Aorta (tissue), 5 donors: ENCODE results near the gene PRPH2. TPM values are rescaled to one million over a fixed set of nuclear protein-coding genes. Genes with fewer than 3 reads are reported as not detected.

Experiments used
- ATAC-seq: fragments of 200-7000 bp; cut with Tn5 transposase; one replicate; pipeline ENCODE4 v1.9.1; 2022; ENCODE audit warnings: moderate library complexity; ENCODE audit not compliant: low FRiP score
- DNase-seq, 2 donors: peaks; one replicate each; pipeline ENCODE4 v3.0.0-alpha.2; 2020
- H3K27ac ChIP-seq, 2 donors: one replicate each; pipeline ENCODE4 v1.5.1; 2013; ENCODE audit warnings: low read length in 2 of 2, mild to moderate bottlenecking in 2 of 2, moderate library complexity in 2 of 2, control low read depth in 1 of 2, inconsistent platforms in 1 of 2, low read depth in 1 of 2
- H3K27me3 ChIP-seq, 2 donors: one replicate each; pipeline ENCODE4 v1.6.1; 2013; ENCODE audit warnings: control low read depth in 1 of 2, low read length in 1 of 2, mild to moderate bottlenecking in 1 of 2, moderate library complexity in 1 of 2; ENCODE audit not compliant: insufficient read depth in 2 of 2, control insufficient read depth in 1 of 2
- H3K36me3 ChIP-seq, 2 donors: one replicate each; pipeline ENCODE4 v1.6.1; 2013; ENCODE audit warnings: control low read depth in 1 of 2, low read length in 1 of 2, mild to moderate bottlenecking in 1 of 2; ENCODE audit not compliant: insufficient read depth in 2 of 2, control insufficient read depth in 1 of 2
- H3K4me1 ChIP-seq, 2 donors: one replicate each; pipeline ENCODE4 v1.6.1; 2013; ENCODE audit warnings: low read length in 2 of 2, control low read depth in 1 of 2, mild to moderate bottlenecking in 1 of 2, moderate library complexity in 1 of 2; ENCODE audit not compliant: insufficient read depth in 2 of 2, control insufficient read depth in 1 of 2
- H3K4me3 ChIP-seq, 2 donors: one replicate each; pipeline ENCODE4 v1.5.1; 2013; ENCODE audit warnings: low read length in 2 of 2, control low read depth in 1 of 2, mild to moderate bottlenecking in 1 of 2
- H3K9me3 ChIP-seq: one replicate; pipeline ENCODE4 v1.6.1; 2013; ENCODE audit warnings: mild to moderate bottlenecking, low read length; ENCODE audit not compliant: control insufficient read depth
- WGBS, 2 donors: extraction: QIAGEN DNeasy Blood & Tissue Kit; methylation state at CpG; one replicate each; pipeline ENCODE4 v1.1.7; 2013; 5-methylcytosine and 5-hydroxymethylcytosine counted together
- intact Hi-C, 2 donors: fragments of 100-400 bp; cut with DNase I; formaldehyde crosslinking; loops; one replicate each; pipeline versions ENCODE4 v1.14.2 to v1.15.0; 2022
- polyA plus RNA-seq, 2 donors: library from polyadenylated mRNA; stranded (reverse); fragments of 200-250 nt; gene quantifications; one replicate each; pipeline ENCODE4 v1.2.3, GENCODE V29; 2013
- total RNA-seq, 2 donors: library from RNA; stranded (reverse); fragmentation: NEBNext Ultra II Directional; extraction: Animal tissue kit (Norgen Biotek cat#: 25700); gene quantifications; one replicate each; pipeline ENCODE4 v1.2.1, GENCODE V29; 2021
- donor health status: healthy with polysubstance abuse.
- donor health status: Bipolar disorder and iron deficiency.
- donor health status: DM: no; HTN: no; CAD: no.
- donor health status: DM: no; HTN: no; CAD: no.
- donor health status: DM: yes; HTN: yes; CAD: no.

PRPH2 gene
- total and polyA plus RNA-seq, 4 donors: 0.72 to 2.8 (median 1.4) TPM; not detected in 1

DNA sequence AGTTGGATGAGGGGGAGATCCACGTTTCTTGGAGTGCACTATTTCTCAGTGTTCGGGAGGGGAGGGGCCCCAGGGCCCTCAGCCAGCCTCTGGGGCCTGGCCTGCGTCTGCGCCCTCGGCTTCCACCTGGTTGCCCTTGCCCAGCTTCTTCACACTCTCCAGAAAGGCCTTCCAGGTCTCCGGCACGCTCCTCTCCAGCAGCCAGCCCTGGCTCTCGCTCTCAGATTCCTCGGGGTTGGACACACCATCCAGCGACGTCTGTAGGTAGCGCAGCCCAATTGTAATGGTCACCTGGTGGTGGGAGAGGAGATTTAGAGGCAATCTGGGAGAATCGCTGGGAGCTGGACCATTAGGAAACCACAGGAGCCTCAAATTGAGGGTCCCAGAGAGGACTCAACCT, 24.2 kb downstream of the PRPH2 start:
- no peaks in the 10 kb centered on the region for H3K9me3 ChIP-seq
- 83 to 86% methylated on average over 13 of the region's 13 CpGs for WGBS, 2 donors
- no peak overlapping the region for H3K4me3 ChIP-seq
- no peaks in the 10 kb centered on the region for H3K4me1 ChIP-seq
- ATAC-seq (no peak), DNase-seq (no peak)
- H3K27ac ChIP-seq: no peak overlapping the region
- no peaks in the 10 kb centered on the region for H3K36me3 ChIP-seq
- H3K27me3 ChIP-seq: no peaks in the 10 kb centered on the region
- intact Hi-C loops: no loop called here

DNA sequence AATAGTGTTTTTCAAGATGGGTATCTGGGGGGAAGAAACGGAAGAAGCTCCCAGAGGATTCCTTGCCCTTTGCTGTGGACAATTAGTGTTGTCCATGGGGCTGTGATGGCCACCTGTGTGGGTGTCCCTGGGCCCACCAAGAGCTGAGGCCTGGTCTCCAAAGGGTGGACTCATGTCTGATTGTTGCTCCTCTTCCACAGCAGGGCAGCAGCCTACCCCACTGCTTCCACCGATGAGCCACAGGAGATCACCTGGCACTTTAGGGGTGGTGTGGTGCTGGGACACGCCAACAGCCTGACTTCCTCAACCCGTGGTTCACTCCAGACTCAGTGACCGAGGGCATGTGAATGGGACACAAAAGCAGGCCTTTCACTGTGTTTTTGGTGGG, 25.1 kb downstream of the PRPH2 start:
- 92 to 93% methylated on average over 5 of the region's 5 CpGs for WGBS, 2 donors
- no peak overlapping the region for H3K27ac ChIP-seq
- no peaks in the 10 kb centered on the region for H3K27me3 ChIP-seq
- H3K4me3 ChIP-seq: no peak overlapping the region
- peak in 1 of 2 donors; percentile 25 for DNase-seq
- H3K9me3 ChIP-seq: no peaks in the 10 kb centered on the region
- intact Hi-C loops: no loop called here
- H3K36me3 ChIP-seq: no peaks in the 10 kb centered on the region
- ATAC-seq: no peak
- H3K4me1 ChIP-seq: no peaks in the 10 kb centered on the region

DNA sequence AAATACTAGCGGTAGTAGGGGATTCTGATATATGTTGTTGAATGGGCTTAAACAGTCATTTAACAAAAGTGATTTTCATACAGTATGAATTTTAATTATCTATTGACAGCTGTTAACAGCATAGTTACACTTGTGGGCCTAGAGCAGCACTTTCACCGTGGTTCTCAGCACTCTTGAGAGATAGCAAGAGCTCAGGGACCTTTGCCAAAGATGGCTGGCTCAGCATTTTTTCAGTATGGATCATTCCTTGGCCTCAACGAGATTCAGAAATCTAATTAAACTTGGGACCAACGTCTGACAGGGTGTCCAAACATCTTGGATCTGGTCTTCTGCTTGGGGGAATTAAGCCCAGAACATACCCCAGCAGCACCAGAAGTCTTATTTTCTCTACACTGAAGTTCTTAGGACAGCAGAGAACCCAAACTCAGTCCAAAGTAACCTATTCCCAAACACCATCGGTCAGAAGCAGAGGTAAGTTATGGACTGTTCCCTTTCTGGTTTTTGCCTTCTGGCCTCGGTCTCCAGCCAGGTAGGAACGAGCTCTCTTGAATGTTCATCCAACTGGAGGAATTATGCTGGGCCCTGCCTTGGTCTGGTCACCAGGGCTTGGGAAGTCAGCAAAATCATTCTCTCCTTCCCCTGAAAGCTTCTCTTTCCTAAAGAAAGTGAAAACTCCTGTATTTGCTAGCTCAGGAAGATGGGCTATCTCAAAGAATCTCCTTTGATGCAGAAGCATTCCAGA, 25.7 kb downstream of the PRPH2 start:
- DNase-seq (no peak), ATAC-seq (peak; percentile 60)
- H3K4me1 ChIP-seq: no peaks in the 10 kb centered on the region
- H3K27me3 ChIP-seq: no peaks in the 10 kb centered on the region
- intact Hi-C loops: no loop called here
- no peaks in the 10 kb centered on the region for H3K36me3 ChIP-seq
- no peak overlapping the region for H3K27ac ChIP-seq
- WGBS, 2 donors: 42 to 46% methylated on average over 7 of the region's 7 CpGs
- H3K9me3 ChIP-seq: no peaks in the 10 kb centered on the region
- no peak overlapping the region for H3K4me3 ChIP-seq

DNA sequence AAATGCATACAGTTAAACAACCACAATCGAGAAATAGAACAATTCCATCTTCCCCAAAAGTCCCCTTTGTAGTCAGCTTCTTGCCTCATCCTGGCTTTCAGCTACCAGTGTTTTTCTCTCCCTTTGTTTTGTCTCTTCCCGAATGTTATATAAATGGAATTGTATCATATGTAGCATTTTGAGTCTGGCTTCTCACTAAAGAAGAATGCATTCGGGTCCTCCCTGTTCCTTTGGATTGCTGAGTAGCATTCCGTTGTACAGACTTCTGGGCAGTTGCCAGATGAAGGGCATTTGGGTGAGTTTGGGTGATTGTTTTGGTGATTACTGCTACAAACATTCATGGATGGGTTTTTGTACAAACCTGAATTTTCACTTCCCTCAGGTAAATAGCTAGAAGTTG, 27.8 kb downstream of the PRPH2 start:
- ATAC-seq (no peak), DNase-seq (no peak)
- Histone ChIP-seq H3K4me1 (no peaks in the 10 kb centered on the region), H3K4me3 (no peak overlapping the region), H3K27ac (no peak overlapping the region), H3K36me3 (peaks cover 0 to 1% of the 10 kb centered on the region in 2 donors), H3K27me3 (no peaks in the 10 kb centered on the region), H3K9me3 (no peaks in the 10 kb centered on the region)
- WGBS, 2 donors: 42 to 51% methylated on average over 4 of the region's 4 CpGs
- intact Hi-C loops: loop anchor here in 1 of 2 donors (5.0 kb wide), 1 partner anchor 33 kb away; no protein-coding TSS in a partner anchor

DNA sequence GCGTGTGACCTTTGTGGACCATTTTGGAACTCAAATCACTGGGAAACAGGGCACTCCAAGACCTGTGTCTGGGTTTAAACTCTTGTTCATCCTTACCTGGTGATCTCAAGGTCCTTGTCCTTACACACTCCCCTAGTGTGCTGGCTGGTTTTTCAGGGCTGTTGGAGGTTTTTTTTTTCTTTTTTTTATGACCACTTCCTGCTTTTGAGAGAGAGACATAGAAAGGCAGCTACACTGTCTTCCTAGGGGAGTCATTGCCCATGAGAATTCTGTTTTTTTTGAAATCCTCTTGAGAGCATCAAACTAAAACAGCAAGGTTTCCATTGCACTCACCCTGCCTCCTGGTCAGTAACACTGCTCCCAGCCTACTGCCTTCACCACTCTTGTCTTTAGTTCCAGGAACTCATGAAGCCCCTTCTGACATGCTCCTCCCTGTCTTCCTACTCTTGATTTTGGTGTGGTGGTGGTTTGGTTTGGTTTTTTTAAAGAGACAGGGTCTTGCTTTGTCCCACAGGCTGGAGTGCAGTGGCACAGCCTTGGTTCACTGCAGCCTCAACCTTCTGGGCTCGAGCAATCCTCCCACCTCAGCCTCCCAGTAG, 28.6 kb downstream of the PRPH2 start:
- 94 to 99% methylated on average over 2 of the region's 2 CpGs for WGBS, 2 donors

DNA sequence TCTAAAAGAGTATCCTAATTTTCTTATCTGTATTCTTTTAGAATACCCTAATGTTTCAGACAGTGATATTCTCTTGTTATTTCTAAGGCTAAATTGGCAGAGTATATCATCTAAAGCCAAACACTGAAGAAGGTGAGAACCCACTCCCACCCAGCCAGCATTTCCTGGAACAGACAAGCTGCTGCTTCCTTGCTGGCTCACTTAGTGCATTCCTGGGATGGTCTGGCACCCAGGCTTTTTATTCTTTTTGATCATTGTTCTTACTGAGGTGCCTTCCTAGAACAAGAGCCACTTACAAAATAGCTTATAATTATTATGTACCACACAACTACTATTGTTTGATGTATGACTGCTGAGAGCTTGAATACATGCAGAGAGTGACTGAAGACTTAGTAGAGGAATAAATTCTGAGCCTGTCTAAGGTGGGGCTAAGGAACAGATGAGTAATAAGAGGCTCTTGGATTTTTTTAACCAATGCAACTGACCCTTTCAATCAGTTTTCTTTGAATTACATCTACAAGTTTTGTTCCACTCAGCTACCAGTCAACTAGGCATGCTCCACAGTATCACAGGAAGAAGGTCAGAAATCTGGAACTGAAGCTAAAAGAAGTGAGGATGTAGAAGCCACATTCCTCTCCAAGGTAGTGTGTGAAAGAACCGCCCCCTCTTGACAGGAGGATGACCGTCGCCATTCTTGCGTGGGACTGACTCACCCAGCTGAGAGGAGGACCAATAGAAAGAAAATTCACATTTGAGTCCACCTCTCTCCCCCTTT, 30.1 kb downstream of the PRPH2 start:
- intact Hi-C loops: loop anchor here in 1 of 2 donors (5.0 kb wide), 1 partner anchor 35 kb away; no protein-coding TSS in a partner anchor
- Histone ChIP-seq H3K4me1 (no peaks in the 10 kb centered on the region), H3K27ac (peak overlapping the region in 1 of 2 donors; percentile 47), H3K27me3 (no peaks in the 10 kb centered on the region), H3K4me3 (no peak overlapping the region), H3K9me3 (no peaks in the 10 kb centered on the region), H3K36me3 (peaks cover 0 to 7% of the 10 kb centered on the region in 2 donors)
- ATAC-seq: no peak
- DNase-seq: no peak
- WGBS, 2 donors: 53 to 59% methylated on average over 4 of the region's 4 CpGs

More for the DNA sequence above, 28.6 kb downstream of the PRPH2 start:
- intact Hi-C loops: loop anchor here in 1 of 2 donors (5.0 kb wide), 1 partner anchor 33 kb away; no protein-coding TSS in a partner anchor
- H3K36me3 ChIP-seq: peaks cover 0 to 5% of the 10 kb centered on the region in 2 donors
- no peaks in the 10 kb centered on the region for H3K9me3 ChIP-seq
- no peaks in the 10 kb centered on the region for H3K27me3 ChIP-seq
- no peaks in the 10 kb centered on the region for H3K4me1 ChIP-seq
- no peak for ATAC-seq
- H3K27ac ChIP-seq: no peak overlapping the region
- no peak for DNase-seq
- no peak overlapping the region for H3K4me3 ChIP-seq

DNA sequence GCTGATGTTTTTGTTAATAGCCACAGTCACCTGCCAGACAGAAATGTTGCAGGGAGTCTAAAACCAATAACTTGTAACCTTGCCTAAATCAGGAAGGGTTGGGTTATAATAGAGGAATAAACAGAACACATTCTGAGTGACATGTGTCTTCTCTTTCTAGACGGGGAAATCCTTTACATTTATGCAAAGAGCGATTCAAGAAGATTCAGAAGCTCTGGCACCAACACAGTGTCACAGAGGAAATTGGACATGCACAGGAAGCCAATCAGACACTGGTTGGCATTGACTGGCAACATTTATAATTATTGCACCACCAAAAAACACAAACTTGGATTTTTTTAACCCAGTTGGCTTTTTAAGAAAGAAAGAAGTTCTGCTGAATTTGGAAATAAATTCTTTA, 31.5 kb downstream of the PRPH2 start:
- Histone ChIP-seq H3K27me3 (no peaks in the 10 kb centered on the region), H3K4me3 (no peak overlapping the region), H3K27ac (peak overlapping the region in 1 of 2 donors; percentile 21), H3K4me1 (no peaks in the 10 kb centered on the region), H3K9me3 (no peaks in the 10 kb centered on the region), H3K36me3 (peaks cover 0 to 10% of the 10 kb centered on the region in 2 donors)
- WGBS, 2 donors: 73 to 78% methylated on average over 2 of the region's 2 CpGs
- no peak for DNase-seq
- no peak for ATAC-seq
- intact Hi-C loops: loop anchor here in 1 of 2 donors (5.0 kb wide), 1 partner anchor 36 kb away; no protein-coding TSS in a partner anchor

DNA sequence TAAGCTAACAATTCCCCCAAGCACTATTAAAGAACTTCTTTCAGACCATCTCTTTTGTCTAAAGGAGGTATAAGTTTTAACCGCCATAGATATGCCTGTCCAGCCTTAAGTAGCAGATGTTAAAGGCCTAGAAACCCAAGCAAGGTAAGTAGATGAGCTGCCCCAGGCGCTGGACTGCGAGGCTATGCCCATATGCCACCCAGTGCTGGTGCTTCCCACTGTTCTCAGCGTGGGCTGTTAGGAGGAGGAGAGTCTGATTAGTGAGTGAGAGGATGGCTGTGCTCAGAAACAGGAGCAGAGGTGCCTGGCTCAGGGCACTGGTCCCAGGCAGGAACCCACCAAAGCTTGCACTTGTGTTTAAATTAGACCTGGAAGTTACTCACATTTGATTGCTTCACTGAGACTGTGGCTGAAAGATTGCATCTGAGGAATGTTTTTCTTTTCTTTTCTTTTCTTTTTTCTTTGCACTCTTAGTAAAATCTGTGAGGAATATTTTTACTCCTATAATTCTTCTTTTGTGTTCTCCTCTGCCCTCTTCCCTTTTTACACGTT, 32.2 kb downstream of the PRPH2 start:
- intact Hi-C loops: loop anchor here in 1 of 2 donors (5.0 kb wide), 1 partner anchor 37 kb away; no protein-coding TSS in a partner anchor
- H3K36me3 ChIP-seq: peaks cover 0 to 10% of the 10 kb centered on the region in 2 donors
- H3K4me3 ChIP-seq: no peak overlapping the region
- no peaks in the 10 kb centered on the region for H3K4me1 ChIP-seq
- no peak for DNase-seq
- H3K27me3 ChIP-seq: no peaks in the 10 kb centered on the region
- WGBS, 2 donors: 60 to 63% methylated on average over 5 of the region's 5 CpGs
- no peak for ATAC-seq
- no peaks in the 10 kb centered on the region for H3K9me3 ChIP-seq
- peak overlapping the region in 1 of 2 donors; percentile 21 for H3K27ac ChIP-seq
